Transverse colon (tissue), 3 donors: ENCODE results near the gene RGS6.

Source experiments
- POLR2A ChIP-seq: fragments of 450-650 bp; IDR thresholded peaks from one replicate; pipeline ENCODE4 v1.6.1; 2016; ENCODE audit warnings: antibody characterized with exemption, mild to moderate bottlenecking, moderate library complexity
- TF ChIP-seq, protein P1 (sequence below), 5 experiments: fragments of 200-600 bp in 3 of 5; fragments of 450-650 bp in 2 of 5; sonication (generic) in 3 of 5; IDR thresholded peaks; 1 replicate in 2 of 5; 2 replicates in 3 of 5; pipeline ENCODE4 v1.5.1; 2016 to 2017; ENCODE audit warnings: antibody characterized with exemption in 5 of 5, inconsistent platforms in 3 of 5, mild to moderate bottlenecking in 2 of 5, moderate library complexity in 1 of 5

DNA sequence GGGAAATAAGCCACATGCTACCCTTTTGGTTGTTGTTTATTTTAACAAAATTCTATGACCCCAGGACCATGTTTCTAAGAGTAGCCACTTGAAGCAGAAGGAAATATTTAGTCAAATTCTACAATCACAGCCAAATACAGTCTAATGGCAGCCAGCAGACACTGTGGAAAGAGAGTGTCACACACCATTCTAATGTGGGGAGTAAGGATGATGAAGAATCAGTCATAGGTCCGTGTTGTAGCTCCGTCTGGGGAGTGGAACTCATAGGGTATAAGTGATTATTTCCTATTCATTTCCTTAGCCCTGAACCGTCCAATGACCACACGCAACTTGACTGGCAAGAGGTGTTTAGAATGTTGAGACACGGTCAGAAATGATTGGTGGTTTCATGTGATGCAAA lies 500.5 kb downstream of the RGS6 start:
- no peak for TF ChIP-seq POLR2A
- TF ChIP-seq, protein P1, sequence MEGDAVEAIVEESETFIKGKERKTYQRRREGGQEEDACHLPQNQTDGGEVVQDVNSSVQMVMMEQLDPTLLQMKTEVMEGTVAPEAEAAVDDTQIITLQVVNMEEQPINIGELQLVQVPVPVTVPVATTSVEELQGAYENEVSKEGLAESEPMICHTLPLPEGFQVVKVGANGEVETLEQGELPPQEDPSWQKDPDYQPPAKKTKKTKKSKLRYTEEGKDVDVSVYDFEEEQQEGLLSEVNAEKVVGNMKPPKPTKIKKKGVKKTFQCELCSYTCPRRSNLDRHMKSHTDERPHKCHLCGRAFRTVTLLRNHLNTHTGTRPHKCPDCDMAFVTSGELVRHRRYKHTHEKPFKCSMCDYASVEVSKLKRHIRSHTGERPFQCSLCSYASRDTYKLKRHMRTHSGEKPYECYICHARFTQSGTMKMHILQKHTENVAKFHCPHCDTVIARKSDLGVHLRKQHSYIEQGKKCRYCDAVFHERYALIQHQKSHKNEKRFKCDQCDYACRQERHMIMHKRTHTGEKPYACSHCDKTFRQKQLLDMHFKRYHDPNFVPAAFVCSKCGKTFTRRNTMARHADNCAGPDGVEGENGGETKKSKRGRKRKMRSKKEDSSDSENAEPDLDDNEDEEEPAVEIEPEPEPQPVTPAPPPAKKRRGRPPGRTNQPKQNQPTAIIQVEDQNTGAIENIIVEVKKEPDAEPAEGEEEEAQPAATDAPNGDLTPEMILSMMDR (IDR thresholded peaks at IDR 0.05): no peak
